ENCODE data around the gene SLC6A3.

- TF ChIP-seq ZNF709 (CRISPR knock-in tag; IDR thresholded peaks at IDR 0.05) (no peak), REST (IDR thresholded peaks at IDR 0.05; ENCODE audit: borderline replicate concordance in 1 of 2, low read depth in 1 of 2, low read length in 2 of 2) (no peak), ATF3 (CRISPR knock-in tag; IDR thresholded peaks at IDR 0.05) (no peak), EP300 (IDR thresholded peaks at IDR 0.05; ENCODE audit: low read depth in 2 of 2, low read length in 2 of 2) (no peak), EP300 (CRISPR knock-in tag; IDR thresholded peaks at IDR 0.05; ENCODE audit: borderline replicate concordance) (no peak), MEIS2 (CRISPR knock-in tag; IDR thresholded peaks at IDR 0.05) (no peak), SETDB1 (CRISPR knock-in tag; IDR thresholded peaks at IDR 0.05; ENCODE audit: borderline replicate concordance) (no peak), ZNF629 (CRISPR knock-in tag; conservative IDR thresholded peaks at IDR 0.05) (no peak), CTCF (CRISPR knock-in tag; IDR thresholded peaks at IDR 0.05) (no peak), POLR2A (IDR thresholded peaks at IDR 0.05; ENCODE audit: insufficient read depth in 1 of 2, low read depth in 2 of 2, low read length in 2 of 2) (no peak), SMAD3 (CRISPR knock-in tag; IDR thresholded peaks at IDR 0.05) (no peak), HDAC6 (IDR thresholded peaks at IDR 0.05; ENCODE audit: low read depth, low read length) (no peak), EZH2 (conservative IDR thresholded peaks at IDR 0.05; ENCODE audit: low read depth, low read length) (no peak), TRIM24 (CRISPR knock-in tag; IDR thresholded peaks at IDR 0.05) (no peak)
Measured at GRCh38 chr5:1486271-1486670, 41.0 kb upstream of the SLC6A3 start.
